GM21723 (cell line): Measurements from ENCODE around the gene METTL15.
"Not testable (repeated sequence)": the region's sequence is repeated elsewhere in the genome, so short reads cannot be mapped to it uniquely, and the experiment has no call there.

Experiments
- ATAC-seq: cut with Tn5 transposase; IDR thresholded peaks from one replicate; pipeline ENCODE4 v1.9.1; 2021; ENCODE audit warnings: mild to moderate bottlenecking, moderate library complexity; ENCODE audit not compliant: unreplicated experiment

The METTL15 gene

GRCh38 chr11:28107750-28108618 lies at the start of gene METTL15, which contains the start of gene KIF18A:
TSS of gene METTL15 (plus strand) at chr11:28108388. CDS start at chr11:28113335, 4,947 bp downstream.
TSS of gene KIF18A (minus strand) at chr11:28108156. CDS start at chr11:28097947, 10,209 bp downstream.
- ATAC-seq = peak; percentile 93

GRCh38 chr11:28071305-28071704 lies 36.9 kb upstream of the METTL15 start:
- ATAC-seq = no peak

GRCh38 chr11:28072321-28072720 lies 35.9 kb upstream of the METTL15 start:
- ATAC-seq = no peak

- no peak for ATAC-seq
These were observed 30.7 kb upstream of the METTL15 start for GRCh38 chr11:28077521-28077920.

- no peak for ATAC-seq
These were observed 25.1 kb upstream of the METTL15 start for GRCh38 chr11:28083118-28083517.

- ATAC-seq = no peak
These were observed 21.6 kb upstream of the METTL15 start for GRCh38 chr11:28086569-28086968.

GRCh38 chr11:28087192-28087591 lies 21.0 kb upstream of the METTL15 start:
- ATAC-seq = not testable (repeated sequence)

GRCh38 chr11:28087693-28088092 lies 20.5 kb upstream of the METTL15 start:
- ATAC-seq = not testable (repeated sequence)

- no peak for ATAC-seq
These were observed 18.8 kb upstream of the METTL15 start for GRCh38 chr11:28089378-28089777.

- ATAC-seq = no peak
These were observed 18.0 kb upstream of the METTL15 start for GRCh38 chr11:28090052-28090749.

GRCh38 chr11:28092786-28093185 lies 15.4 kb upstream of the METTL15 start:
- no peak for ATAC-seq

- no peak for ATAC-seq
These were observed 9.9 kb upstream of the METTL15 start for GRCh38 chr11:28098257-28098656.

GRCh38 chr11:28099715-28100114 lies 8.5 kb upstream of the METTL15 start:
- no peak for ATAC-seq

GRCh38 chr11:28100665-28101064 lies 7.5 kb upstream of the METTL15 start:
- ATAC-seq = no peak

GRCh38 chr11:28102300-28102699 lies 5.9 kb upstream of the METTL15 start:
- not testable (repeated sequence) for ATAC-seq

- no peak for ATAC-seq
These were observed 3.8 kb upstream of the METTL15 start for GRCh38 chr11:28104425-28104824.

GRCh38 chr11:28104984-28105383 lies 3.2 kb upstream of the METTL15 start:
- no peak for ATAC-seq

GRCh38 chr11:28105869-28106268 lies 2.3 kb upstream of the METTL15 start:
- no peak for ATAC-seq

GRCh38 chr11:28106353-28107043 lies 1.7 kb upstream of the METTL15 start:
- no peak for ATAC-seq

- peak; percentile 6 for ATAC-seq
These were observed 918 bp upstream of the METTL15 start for GRCh38 chr11:28107191-28107749.

- no peak for ATAC-seq
These were observed 770 bp downstream of the METTL15 start for GRCh38 chr11:28108958-28109357.
